ENCODE results near the gene PTPN9.

PTPN9 gene

GRCh38 chr15:75425966-75426500, 153.1 kb downstream of the PTPN9 start:
- no peak for TF ChIP-seq CREB1 (IDR thresholded peaks at IDR 0.05; ENCODE audit: low read depth)
- TF ChIP-seq NFIC (IDR thresholded peaks at IDR 0.05): no peak
- TF ChIP-seq TAF1 (IDR thresholded peaks at IDR 0.05; ENCODE audit: low read depth): no peak
- TF ChIP-seq, protein P1, sequence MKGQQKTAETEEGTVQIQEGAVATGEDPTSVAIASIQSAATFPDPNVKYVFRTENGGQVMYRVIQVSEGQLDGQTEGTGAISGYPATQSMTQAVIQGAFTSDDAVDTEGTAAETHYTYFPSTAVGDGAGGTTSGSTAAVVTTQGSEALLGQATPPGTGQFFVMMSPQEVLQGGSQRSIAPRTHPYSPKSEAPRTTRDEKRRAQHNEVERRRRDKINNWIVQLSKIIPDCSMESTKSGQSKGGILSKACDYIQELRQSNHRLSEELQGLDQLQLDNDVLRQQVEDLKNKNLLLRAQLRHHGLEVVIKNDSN (IDR thresholded peaks at IDR 0.05): no peak
- no peak for TF ChIP-seq MAX (IDR thresholded peaks at IDR 0.05)
- TF ChIP-seq REST (IDR thresholded peaks at IDR 0.05; ENCODE audit: low read depth): no peak
- no peak for TF ChIP-seq TCF12 (IDR thresholded peaks at IDR 0.05; ENCODE audit: low read depth)
- no peak for TF ChIP-seq RAD21 (IDR thresholded peaks at IDR 0.05; ENCODE audit: low read depth)
- no peak for TF ChIP-seq EGR1 (IDR thresholded peaks at IDR 0.05)
- TF ChIP-seq ZBTB7A (IDR thresholded peaks at IDR 0.05; ENCODE audit: low read depth): no peak
- no peak for TF ChIP-seq FOXM1 (IDR thresholded peaks at IDR 0.05; ENCODE audit: borderline replicate concordance, low read depth)
- TF ChIP-seq EP300 (IDR thresholded peaks at IDR 0.05; ENCODE audit: borderline replicate concordance): no peak
- no peak for TF ChIP-seq YY1 (IDR thresholded peaks at IDR 0.05; ENCODE audit: low read depth)
- TF ChIP-seq TEAD4 (IDR thresholded peaks at IDR 0.05): no peak
- no peak for TF ChIP-seq CEBPB (IDR thresholded peaks at IDR 0.05)

DNA sequence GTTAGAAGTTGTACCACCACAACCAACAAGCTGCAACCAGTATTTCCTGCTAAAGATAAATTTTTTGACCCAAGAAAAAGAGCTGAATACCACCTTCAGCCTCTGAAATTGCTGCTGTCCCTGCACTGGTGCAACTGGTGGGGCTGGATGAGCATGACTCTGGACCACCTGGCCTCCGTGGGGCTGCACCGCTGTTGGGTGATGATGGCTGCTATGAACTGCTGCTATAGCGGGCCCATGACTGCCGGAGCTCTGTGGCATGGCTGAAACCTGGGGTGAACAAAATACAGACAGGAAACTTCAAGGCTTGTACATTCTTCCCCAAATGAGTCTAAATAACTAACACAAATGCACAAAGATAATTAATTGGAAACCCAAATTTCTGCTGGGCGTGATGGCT, 156.6 kb downstream of the PTPN9 start:
- TF ChIP-seq TEAD4 (IDR thresholded peaks at IDR 0.05) (no peak), ZBTB7A (IDR thresholded peaks at IDR 0.05; ENCODE audit: low read depth) (no peak), CEBPB (IDR thresholded peaks at IDR 0.05) (no peak), FOXM1 (IDR thresholded peaks at IDR 0.05; ENCODE audit: borderline replicate concordance, low read depth) (no peak), EGR1 (IDR thresholded peaks at IDR 0.05) (no peak), EP300 (IDR thresholded peaks at IDR 0.05; ENCODE audit: borderline replicate concordance) (no peak), TAF1 (IDR thresholded peaks at IDR 0.05; ENCODE audit: low read depth) (no peak), TCF12 (IDR thresholded peaks at IDR 0.05; ENCODE audit: low read depth) (no peak), CREB1 (IDR thresholded peaks at IDR 0.05; ENCODE audit: low read depth) (no peak), YY1 (IDR thresholded peaks at IDR 0.05; ENCODE audit: low read depth) (no peak), NFIC (IDR thresholded peaks at IDR 0.05) (no peak), RAD21 (IDR thresholded peaks at IDR 0.05; ENCODE audit: low read depth) (no peak), MAX (IDR thresholded peaks at IDR 0.05) (no peak), REST (IDR thresholded peaks at IDR 0.05; ENCODE audit: low read depth) (no peak)
- TF ChIP-seq, protein P1 (IDR thresholded peaks at IDR 0.05): no peak

- TF ChIP-seq YY1 (IDR thresholded peaks at IDR 0.05; ENCODE audit: low read depth) (no peak), TCF12 (IDR thresholded peaks at IDR 0.05; ENCODE audit: low read depth) (no peak), RAD21 (IDR thresholded peaks at IDR 0.05; ENCODE audit: low read depth) (no peak), TAF1 (IDR thresholded peaks at IDR 0.05; ENCODE audit: low read depth) (no peak), MAX (IDR thresholded peaks at IDR 0.05) (no peak), EP300 (IDR thresholded peaks at IDR 0.05; ENCODE audit: borderline replicate concordance) (no peak), EGR1 (IDR thresholded peaks at IDR 0.05) (no peak), FOXM1 (IDR thresholded peaks at IDR 0.05; ENCODE audit: borderline replicate concordance, low read depth) (no peak), NFIC (IDR thresholded peaks at IDR 0.05) (no peak), REST (IDR thresholded peaks at IDR 0.05; ENCODE audit: low read depth) (no peak), CEBPB (IDR thresholded peaks at IDR 0.05) (no peak), TEAD4 (IDR thresholded peaks at IDR 0.05) (no peak)
These were observed 158.4 kb downstream of the PTPN9 start for GRCh38 chr15:75420698-75421097.

- TF ChIP-seq TCF12 (IDR thresholded peaks at IDR 0.05; ENCODE audit: low read depth) (no peak), ZBTB7A (IDR thresholded peaks at IDR 0.05; ENCODE audit: low read depth) (no peak), FOXM1 (IDR thresholded peaks at IDR 0.05; ENCODE audit: borderline replicate concordance, low read depth) (no peak), TAF1 (IDR thresholded peaks at IDR 0.05; ENCODE audit: low read depth) (no peak), EGR1 (IDR thresholded peaks at IDR 0.05) (no peak), TEAD4 (IDR thresholded peaks at IDR 0.05) (no peak), MAX (IDR thresholded peaks at IDR 0.05) (no peak), CREB1 (IDR thresholded peaks at IDR 0.05; ENCODE audit: low read depth) (no peak), CEBPB (IDR thresholded peaks at IDR 0.05) (no peak), EP300 (IDR thresholded peaks at IDR 0.05; ENCODE audit: borderline replicate concordance) (no peak)
- TF ChIP-seq, protein P1 (IDR thresholded peaks at IDR 0.05): no peak
These were observed 162.5 kb downstream of the PTPN9 start for GRCh38 chr15:75416584-75416983.
